Measurements from ENCODE around the gene BUB3. TPM values are rescaled to one million over a fixed set of nuclear protein-coding genes. Genes with fewer than 3 reads are reported as not detected.

Gene BUB3, protein sequence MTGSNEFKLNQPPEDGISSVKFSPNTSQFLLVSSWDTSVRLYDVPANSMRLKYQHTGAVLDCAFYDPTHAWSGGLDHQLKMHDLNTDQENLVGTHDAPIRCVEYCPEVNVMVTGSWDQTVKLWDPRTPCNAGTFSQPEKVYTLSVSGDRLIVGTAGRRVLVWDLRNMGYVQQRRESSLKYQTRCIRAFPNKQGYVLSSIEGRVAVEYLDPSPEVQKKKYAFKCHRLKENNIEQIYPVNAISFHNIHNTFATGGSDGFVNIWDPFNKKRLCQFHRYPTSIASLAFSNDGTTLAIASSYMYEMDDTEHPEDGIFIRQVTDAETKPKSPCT
- total RNA-seq (2022; extraction: Qiagen RNA extraction) = 165 to 182 TPM (median 172 TPM) in 5 replicates

GRCh38 chr10:123154092-123154710 is at the start of gene BUB3:
Gene BUB3, plus strand, starts transcription at chr10:123154402. Its CDS starts 516 bp downstream, at chr10:123154918.

GRCh38 chr10:123135415-123136141 is 18.6 kb upstream of the BUB3 start, which contains the start of gene HMX3:
Gene HMX3, plus strand, starts transcription at chr10:123135970. Its CDS starts 81 bp downstream, at chr10:123136051.

GRCh38 chr10:123147635-123148413 is 6.4 kb upstream of the BUB3 start, which contains the start of gene HMX2:
Gene HMX2, plus strand, starts transcription at chr10:123148136. Its CDS starts 243 bp downstream, at chr10:123148379.

Other genes with a start within 250 kb of the BUB3 start
- gene FAM24A, start 243.8 kb upstream of the BUB3 start, total RNA-seq (2022; extraction: Qiagen RNA extraction) = not detected in 5 replicates
- gene C10orf88, start 200.2 kb upstream of the BUB3 start, total RNA-seq (2022; extraction: Qiagen RNA extraction) = 6.6 to 8.8 TPM (median 7.8 TPM) in 5 replicates
- 3.4 to 4.7 TPM (median 3.7 TPM) in 5 replicates for gene PSTK, start 174.0 kb upstream of the BUB3 start, total RNA-seq (2022; extraction: Qiagen RNA extraction)
- gene IKZF5, start 145.6 kb upstream of the BUB3 start, total RNA-seq (2022; extraction: Qiagen RNA extraction) = 5.4 to 7.9 TPM (median 5.9 TPM) in 5 replicates
- 6.5 to 11.9 TPM (median 9.4 TPM) in 5 replicates for gene ACADSB, start 145.4 kb upstream of the BUB3 start, total RNA-seq (2022; extraction: Qiagen RNA extraction)
- gene HMX3, start 18.4 kb upstream of the BUB3 start, total RNA-seq (2022; extraction: Qiagen RNA extraction) = not detected in 5 replicates
- 0.07 to 0.11 TPM (median 0.08 TPM) in 3 of 5 replicates, not detected in the others for gene HMX2, start 6.3 kb upstream of the BUB3 start, total RNA-seq (2022; extraction: Qiagen RNA extraction)

All from A549 treated with dexamethasone at 1 μM for 4 hours (cell line).